H1 (cell line): ENCODE measurements around the gene ZBTB20. TPM values are rescaled to one million over a fixed set of nuclear protein-coding genes. Genes with fewer than 3 reads are reported as not detected.

Source experiments
- CTCF ChIA-PET: fragments of 300-600 bp; sonication (Branson Sonifier 250); formaldehyde crosslinking; loops from one replicate; lab custom pipeline; 2021; ENCODE audit not compliant: partially characterized antibody; lab: Charles Lee
- POLR2A ChIA-PET: fragments of 300-600 bp; sonication (Branson Sonifier 250); formaldehyde crosslinking; loops from one replicate; lab custom pipeline; 2021; ENCODE audit warnings: inconsistent platforms; ENCODE audit not compliant: partially characterized antibody; lab: Charles Lee
- DNase-seq, 2 experiments: peaks; one replicate each; pipeline versions ENCODE4 v3.0.0 to v3.0.0-alpha.2; 2010 to 2022; ENCODE audit warnings: low spot score in 2 of 2, low read depth in 1 of 2, mixed read lengths in 1 of 2
- FAIRE-seq: peaks from 2 replicates; lab custom pipeline; 2011; peaks lifted over from hg19 to GRCh38; lab: Jason Lieb, UNC
- H2AFZ ChIP-seq: 2 replicates; pipeline ENCODE4 v1.8.1; 2012; ENCODE audit warnings: low read length, inconsistent platforms
- H2AK5ac ChIP-seq: 2 replicates; pipeline ENCODE4 v1.6.1; 2013; ENCODE audit warnings: low read depth, low read length
- H2BK120ac ChIP-seq: replicated peaks from 2 replicates; pipeline ENCODE3; 2013; ENCODE audit warnings: low read depth, low read length, inconsistent platforms
- H2BK12ac ChIP-seq: 2 replicates; pipeline ENCODE4 v1.6.1; 2013; ENCODE audit warnings: low read depth, low read length
- H2BK15ac ChIP-seq: 2 replicates; pipeline ENCODE4 v1.6.1; 2013; ENCODE audit warnings: low read length
- H2BK20ac ChIP-seq: 2 replicates; pipeline ENCODE4 v1.6.1; 2013; ENCODE audit warnings: low read length
- H2BK5ac ChIP-seq: 2 replicates; pipeline ENCODE4 v1.6.1; 2013; ENCODE audit warnings: low read depth, low read length
- H3K14ac ChIP-seq: 2 replicates; pipeline ENCODE4 v1.6.1; 2013; ENCODE audit warnings: inconsistent platforms; ENCODE audit not compliant: insufficient read length
- H3K18ac ChIP-seq: 2 replicates; pipeline ENCODE4 v1.6.1; 2013; ENCODE audit warnings: low read length; ENCODE audit errors: extremely low read depth
- H3K23ac ChIP-seq: 2 replicates; pipeline ENCODE4 v1.6.1; 2013; ENCODE audit warnings: inconsistent platforms; ENCODE audit not compliant: insufficient read length
- H3K23me2 ChIP-seq: 2 replicates; pipeline ENCODE4 v1.6.1; 2013; ENCODE audit warnings: low read depth, low read length
- H3K27ac ChIP-seq: 2 replicates; pipeline ENCODE4 v1.6.1; 2011; ENCODE audit warnings: low read depth, low read length, inconsistent platforms
- H3K27me3 ChIP-seq, 4 experiments: replicated peaks in 1 of 4; 1 replicate in 1 of 4; 2 replicates in 3 of 4; pipeline versions ENCODE4 v1.6.1 to v1.8.1; 2011 to 2013; ENCODE audit warnings: low read length in 3 of 4, mild to moderate bottlenecking in 3 of 4, inconsistent platforms in 2 of 4, mixed read lengths in 2 of 4, moderate library complexity in 1 of 4; ENCODE audit not compliant: control insufficient read depth in 3 of 4, insufficient read depth in 3 of 4; ENCODE audit errors: extremely low read depth in 1 of 4
- H3K36me3 ChIP-seq, 4 experiments: 2 replicates each; pipeline versions ENCODE4 v1.6.1 to v1.8.1; 2011 to 2013; ENCODE audit warnings: mild to moderate bottlenecking in 4 of 4, low read length in 3 of 4, moderate library complexity in 2 of 4, control low read depth in 1 of 4, inconsistent platforms in 1 of 4; ENCODE audit not compliant: insufficient read depth in 4 of 4, control insufficient read depth in 2 of 4
- H3K4ac ChIP-seq: replicated peaks from 2 replicates; pipeline ENCODE3; 2013; ENCODE audit warnings: low read length, low read depth, mixed read lengths, inconsistent platforms; ENCODE audit not compliant: insufficient read length
- H3K4me1 ChIP-seq, 4 experiments: replicated peaks in 1 of 4; 1 replicate in 1 of 4; 2 replicates in 3 of 4; pipeline versions ENCODE4 v1.6.1 to v1.8.1; 2011 to 2013; ENCODE audit warnings: low read length in 3 of 4, inconsistent platforms in 2 of 4, mixed read lengths in 1 of 4; ENCODE audit not compliant: insufficient read depth in 4 of 4, control insufficient read depth in 3 of 4
- H3K4me2 ChIP-seq, 2 experiments: 2 replicates each; pipeline versions ENCODE4 v1.6.1 to v1.8.1; 2011 to 2013; ENCODE audit warnings: low read depth in 2 of 2, low read length in 2 of 2, control low read depth in 1 of 2, inconsistent platforms in 1 of 2, mild to moderate bottlenecking in 1 of 2; ENCODE audit not compliant: insufficient read depth in 1 of 2
- H3K4me3 ChIP-seq, 4 experiments: fragments of 200-600, 300-600 bp in 1 of 4; sonication (generic), shearing (Covaris generic), sonication (Bioruptor Twin) in 1 of 4; 2 replicates each; pipeline versions ENCODE4 v1.5.1 to v1.8.1; 2011 to 2016; ENCODE audit warnings: low read length in 4 of 4, low read depth in 3 of 4, control low read depth in 2 of 4, inconsistent platforms in 2 of 4, mild to moderate bottlenecking in 2 of 4, mixed read lengths in 1 of 4, moderate library complexity in 1 of 4; ENCODE audit not compliant: insufficient read depth in 2 of 4; ENCODE audit errors: extremely low read depth in 1 of 4
- H3K56ac ChIP-seq: replicated peaks from 2 replicates; pipeline ENCODE3; 2013; ENCODE audit warnings: low read depth, mild to moderate bottlenecking, mixed read lengths, low read length, inconsistent platforms; ENCODE audit not compliant: insufficient read length
- H3K79me1 ChIP-seq: 2 replicates; pipeline ENCODE4 v1.6.1; 2013; ENCODE audit warnings: low read depth, low read length, control low read depth
- H3K79me2 ChIP-seq, 2 experiments: 2 replicates each; pipeline versions ENCODE4 v1.6.1 to v1.8.1; 2012 to 2013; ENCODE audit warnings: low read length in 2 of 2, mild to moderate bottlenecking in 2 of 2, inconsistent platforms in 1 of 2; ENCODE audit not compliant: insufficient read depth in 2 of 2, control insufficient read depth in 1 of 2
- H3K9ac ChIP-seq, 4 experiments: replicated peaks in 1 of 4; 1 replicate in 1 of 4; 2 replicates in 3 of 4; pipeline versions ENCODE4 v1.6.1 to v1.8.1; 2011 to 2013; ENCODE audit warnings: low read depth in 3 of 4, low read length in 3 of 4, control low read depth in 2 of 4, mild to moderate bottlenecking in 2 of 4, moderate library complexity in 2 of 4, inconsistent platforms in 1 of 4; ENCODE audit errors: extremely low read depth in 1 of 4
- H3K9me3 ChIP-seq, 2 experiments: 2 replicates each; pipeline versions ENCODE4 v1.6.1 to v1.8.1; 2012 to 2013; ENCODE audit warnings: mild to moderate bottlenecking in 2 of 2, moderate library complexity in 2 of 2, control low read depth in 1 of 2, inconsistent platforms in 1 of 2, low read depth in 1 of 2, low read length in 1 of 2, mixed read lengths in 1 of 2; ENCODE audit not compliant: insufficient read depth in 2 of 2
- H4K20me1 ChIP-seq, 2 experiments: replicated peaks in 1 of 2; 2 replicates each; pipeline versions ENCODE3 to v1.8.1; 2011 to 2013; ENCODE audit warnings: inconsistent platforms in 2 of 2, low read length in 2 of 2, mild to moderate bottlenecking in 1 of 2; ENCODE audit not compliant: insufficient read depth in 2 of 2, control insufficient read depth in 1 of 2
- H4K5ac ChIP-seq: 2 replicates; pipeline ENCODE4 v1.6.1; 2013; ENCODE audit warnings: low read length, low read depth, mixed read lengths, inconsistent platforms; ENCODE audit not compliant: insufficient read length
- H4K8ac ChIP-seq: 2 replicates; pipeline ENCODE4 v1.8.0; 2013; ENCODE audit warnings: mild to moderate bottlenecking, moderate library complexity, low read length, inconsistent platforms; ENCODE audit not compliant: insufficient read depth; ENCODE audit errors: extremely low read depth
- H4K91ac ChIP-seq: replicated peaks from 2 replicates; pipeline ENCODE3; 2013; ENCODE audit warnings: low read length, mixed read lengths, inconsistent platforms; ENCODE audit not compliant: insufficient read length
- CBX8 ChIP-seq: fragments of 300-800, 300-1000 bp; sonication (generic); IDR thresholded peaks from 2 replicates; pipeline ENCODE4 v1.7.1; 2016; ENCODE audit warnings: low read depth, low read length, borderline replicate concordance
- CREB1 ChIP-seq: IDR thresholded peaks from 2 replicates; pipeline ENCODE4 v1.6.1; 2012; ENCODE audit warnings: inconsistent platforms
- CTBP2 ChIP-seq: IDR thresholded peaks from 2 replicates; pipeline ENCODE4 v1.7.0; 2011; ENCODE audit warnings: borderline replicate concordance, mild to moderate bottlenecking, moderate library complexity, mixed read lengths, low read length; ENCODE audit not compliant: insufficient read depth, insufficient read length
- FOSL1 ChIP-seq: IDR thresholded peaks from 2 replicates; pipeline ENCODE4 v1.6.1; 2011; ENCODE audit warnings: mild to moderate bottlenecking, low read depth, low read length, moderate library complexity; ENCODE audit not compliant: insufficient read depth
- RAD21 ChIP-seq, 2 experiments: IDR thresholded peaks in 1 of 2; conservative IDR thresholded peaks in 1 of 2; 2 replicates each; pipeline ENCODE4 v1.6.1; 2011; ENCODE audit warnings: low read depth in 2 of 2, low read length in 2 of 2, improper control_type of control experiment in 1 of 2, inconsistent platforms in 1 of 2, mild to moderate bottlenecking in 1 of 2, moderate library complexity in 1 of 2
- RNF2 ChIP-seq: fragments of 200-900, 300-1000 bp; sonication (generic); IDR thresholded peaks from 2 replicates; pipeline ENCODE4 v1.7.1; 2016; ENCODE audit warnings: borderline replicate concordance, low read depth, mild to moderate bottlenecking, antibody characterized with exemption, low read length; ENCODE audit not compliant: poor library complexity, severe bottlenecking; ENCODE audit errors: missing control alignments
- SIRT6 ChIP-seq: IDR thresholded peaks from one replicate; pipeline ENCODE4 v1.7.1; 2012; ENCODE audit warnings: low read length, inconsistent platforms
- SP1 ChIP-seq: IDR thresholded peaks from 2 replicates; pipeline ENCODE4 v1.6.1; 2011; ENCODE audit warnings: low read depth, low read length
- TAF7 ChIP-seq: optimal IDR thresholded peaks from 2 replicates; pipeline ENCODE3; 2011; ENCODE audit warnings: low read depth, mild to moderate bottlenecking, inconsistent platforms, low read length, moderate library complexity, borderline replicate concordance
- WGBS, 2 experiments: shearing (Covaris generic) in 1 of 2; methylation state at CpG; one replicate each; pipeline versions ENCODE4 v1.1.6 to v1.1.7; 2013 to 2015; ENCODE audit warnings: low lambda C conversion rate in 2 of 2, mixed read lengths in 2 of 2, inconsistent platforms in 1 of 2, low coverage in 1 of 2, missing lambda C conversion rate in 1 of 2; ENCODE audit not compliant: insufficient replicate concordance in 2 of 2, insufficient coverage in 1 of 2, insufficient read length in 1 of 2; ENCODE audit errors: extremely low coverage in 1 of 2, missing lambda C conversion rate in 1 of 2; 5-methylcytosine and 5-hydroxymethylcytosine counted together
- polyA plus RNA-seq, 7 experiments: library from polyadenylated mRNA; depleted of rRNA in 3 of 7; stranded (reverse) in 5 of 7; unstranded in 2 of 7; fragments of >200 nt in 5 of 7; fragments of 200-250 nt in 2 of 7; gene quantifications; 1 replicate in 5 of 7; 2 replicates in 1 of 7; 4 replicates in 1 of 7; pipeline versions ENCODE4 v1.2.1 to v1.2.3, GENCODE V29; 2011 to 2013; ENCODE audit warnings: missing spikeins in 2 of 7, mixed read lengths in 2 of 7
- total RNA-seq: library from RNA; stranded (reverse); fragmentation: NEBNext Ultra II Directional; extraction: Animal tissue kit (Norgen Biotek cat#: 25700); gene quantifications from 2 replicates; pipeline ENCODE4 v1.2.1, GENCODE V29; 2021
- TF ChIP-seq, protein P1 (sequence below): IDR thresholded peaks from 2 replicates; pipeline ENCODE4 v1.6.1; 2012; ENCODE audit warnings: inconsistent platforms
- TF ChIP-seq, protein P2 (sequence below): IDR thresholded peaks from 2 replicates; pipeline ENCODE4 v1.6.1; 2012; ENCODE audit warnings: inconsistent platforms

Gene ZBTB20
- total and polyA plus RNA-seq, 2 of the 8 experiments (the other 6 are each of a cell fraction or from before 2014, with no cell fraction given) = 0.35 to 1.3 TPM

DNA sequence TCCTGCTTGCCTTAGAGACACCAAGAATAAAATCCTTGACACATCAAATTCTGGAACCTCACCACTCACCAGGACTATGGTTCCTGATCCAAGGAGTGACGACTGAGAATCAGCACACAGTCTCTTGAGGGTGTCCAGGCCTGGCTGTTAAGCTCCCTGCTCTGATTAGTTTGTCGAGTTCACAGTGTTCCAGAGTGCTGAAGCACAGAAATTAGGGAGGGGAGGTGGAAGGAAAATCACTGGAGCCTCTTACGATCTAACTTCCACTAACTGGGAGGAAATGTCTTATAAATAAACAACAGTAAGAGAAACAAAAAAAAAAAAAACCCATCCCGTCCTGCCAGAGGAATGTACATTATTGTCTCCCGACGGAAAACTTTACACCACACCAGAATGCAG is 523.0 kb downstream of the ZBTB20 start:
- H2BK120ac ChIP-seq = no peak overlapping the region
- H3K4ac ChIP-seq = no peak overlapping the region
- H3K4me3 ChIP-seq = no peak overlapping the region
- H3K9ac ChIP-seq = no peak overlapping the region
- no peaks in the 10 kb centered on the region for H3K23me2 ChIP-seq
- no peak overlapping the region for H3K27ac ChIP-seq
- H2BK20ac ChIP-seq = no peak overlapping the region
- no peaks in the 10 kb centered on the region for H4K20me1 ChIP-seq
- H2BK5ac ChIP-seq = no peak overlapping the region
- H4K8ac ChIP-seq = no peak overlapping the region
- CTCF ChIA-PET = interaction anchor here (1.4 kb wide), 1 partner anchor 10 kb away, joined by 4 read pairs; no protein-coding TSS in a partner anchor
- no peaks in the 10 kb centered on the region for H3K36me3 ChIP-seq
- DNase-seq (no peak), FAIRE-seq (no peak)
- no peak overlapping the region for H3K4me2 ChIP-seq
- H4K5ac ChIP-seq = no peak overlapping the region
- POLR2A ChIA-PET = no interaction called here
- H3K79me2 ChIP-seq = no peaks in the 10 kb centered on the region
- no peaks in the 10 kb centered on the region for H3K79me1 ChIP-seq
- no peak overlapping the region for H2BK15ac ChIP-seq
- TF ChIP-seq TAF7 = no peak
- TF ChIP-seq CTBP2 = no peak
- TF ChIP-seq RNF2 = no peak
- TF ChIP-seq SP1 = no peak
- TF ChIP-seq, protein P1, sequence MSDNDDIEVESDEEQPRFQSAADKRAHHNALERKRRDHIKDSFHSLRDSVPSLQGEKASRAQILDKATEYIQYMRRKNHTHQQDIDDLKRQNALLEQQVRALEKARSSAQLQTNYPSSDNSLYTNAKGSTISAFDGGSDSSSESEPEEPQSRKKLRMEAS = no peak
- TF ChIP-seq CBX8 = no peak
- no peak for TF ChIP-seq SIRT6
- no peak for TF ChIP-seq RAD21 (IDR thresholded peaks at IDR 0.05 in 1 of 2, conservative IDR thresholded peaks at IDR 0.05 in 1 of 2; ENCODE audit: low read depth in 2 of 2, low read length in 2 of 2)
- TF ChIP-seq CREB1 = no peak
- TF ChIP-seq FOSL1 = no peak
- TF ChIP-seq, protein P2, sequence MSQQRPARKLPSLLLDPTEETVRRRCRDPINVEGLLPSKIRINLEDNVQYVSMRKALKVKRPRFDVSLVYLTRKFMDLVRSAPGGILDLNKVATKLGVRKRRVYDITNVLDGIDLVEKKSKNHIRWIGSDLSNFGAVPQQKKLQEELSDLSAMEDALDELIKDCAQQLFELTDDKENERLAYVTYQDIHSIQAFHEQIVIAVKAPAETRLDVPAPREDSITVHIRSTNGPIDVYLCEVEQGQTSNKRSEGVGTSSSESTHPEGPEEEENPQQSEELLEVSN = no peak
- H2BK12ac ChIP-seq = no peak overlapping the region
- no peak overlapping the region for H4K91ac ChIP-seq
- H3K56ac ChIP-seq = no peak overlapping the region
- no peak overlapping the region for H3K23ac ChIP-seq
- no peak overlapping the region for H3K14ac ChIP-seq
- no peak overlapping the region for H3K18ac ChIP-seq
- H2AK5ac ChIP-seq = no peak overlapping the region
- no peaks in the 10 kb centered on the region for H3K27me3 ChIP-seq
- 88% methylated on average over 6 of the region's 6 CpGs; no CpG with 5 or more reads in 1 of the 2 experiments for WGBS, 2 experiments
- no peaks in the 10 kb centered on the region for H3K9me3 ChIP-seq
- H3K4me1 ChIP-seq = no peaks in the 10 kb centered on the region
- H2AFZ ChIP-seq = no peak overlapping the region
